ENCODE data around the gene ZNF512B.
"Not testable (repeated sequence)": the region's sequence is repeated elsewhere in the genome, so short reads cannot be mapped to it uniquely, and the experiment has no call there.

ZNF512B gene

GRCh38 chr20:63932606-63933160, 37.0 kb downstream of the ZNF512B start:
- no peak for DNase-seq (ENCODE audit: low spot score)

- no peak for DNase-seq (ENCODE audit: low spot score)
Observed at GRCh38 chr20:63931735-63932134, 38.0 kb downstream of the ZNF512B start.

GRCh38 chr20:63930971-63931553, 38.7 kb downstream of the ZNF512B start:
- DNase-seq (ENCODE audit: low spot score): no peak

GRCh38 chr20:63929473-63929883, 40.3 kb downstream of the ZNF512B start:
- DNase-seq (ENCODE audit: low spot score): not testable (repeated sequence)

- DNase-seq (ENCODE audit: low spot score): no peak
Observed at GRCh38 chr20:63929071-63929470, 40.7 kb downstream of the ZNF512B start.

- DNase-seq (ENCODE audit: low spot score): no peak
Observed at GRCh38 chr20:63926298-63926697, 43.4 kb downstream of the ZNF512B start.

GRCh38 chr20:63924241-63924640, 45.5 kb downstream of the ZNF512B start:
- DNase-seq (ENCODE audit: low spot score): no peak

- DNase-seq (ENCODE audit: low spot score): no peak
Observed at GRCh38 chr20:63923651-63924050, 46.1 kb downstream of the ZNF512B start.

- no peak for DNase-seq (ENCODE audit: low spot score)
Observed at GRCh38 chr20:63920226-63920625, 49.5 kb downstream of the ZNF512B start.

- DNase-seq (ENCODE audit: low spot score): no peak
Observed at GRCh38 chr20:63919130-63919529, 50.6 kb downstream of the ZNF512B start.

- no peak for DNase-seq (ENCODE audit: low spot score)
Observed at GRCh38 chr20:63917811-63918210, 51.9 kb downstream of the ZNF512B start.

GRCh38 chr20:63916371-63916939, 53.3 kb downstream of the ZNF512B start:
- not testable (repeated sequence) for DNase-seq (ENCODE audit: low spot score)

- peak; percentile 46 for DNase-seq (ENCODE audit: low spot score)
Observed at GRCh38 chr20:63915471-63915870, 54.3 kb downstream of the ZNF512B start.

- no peak for DNase-seq (ENCODE audit: low spot score)
Observed at GRCh38 chr20:63913768-63914167, 56.0 kb downstream of the ZNF512B start.

GRCh38 chr20:63911176-63911575, 58.6 kb downstream of the ZNF512B start:
- DNase-seq (ENCODE audit: low spot score): no peak

GRCh38 chr20:63908008-63908682, 61.6 kb downstream of the ZNF512B start:
- no peak for DNase-seq (ENCODE audit: low spot score)

Measured in putamen (tissue), 1 donor.